A549 (cell line): ENCODE measurements around the gene TF. TPM values are rescaled to one million over a fixed set of nuclear protein-coding genes. Genes with fewer than 3 reads are reported as not detected.

Experiments
- ATAC-seq, 2 experiments: fragments of 200-7000 bp in 1 of 2; fragments of >200 bp in 1 of 2; cut with Nextera tagmentation in 1 of 2; cut with Tn5 transposase in 1 of 2; 3 replicates each; pipeline versions ENCODE4 v1.8.0 to v1.9.1; 2018 to 2020; ENCODE audit warnings: mild to moderate bottlenecking in 1 of 2, moderate library complexity in 1 of 2
- CTCF ChIA-PET: fragments of 300-600 bp; sonication (Branson Sonifier 250); formaldehyde crosslinking; extraction: SDS; loops from one replicate; lab custom pipeline; 2021; ENCODE audit warnings: antibody characterized with exemption, inconsistent platforms; lab: Yijun Ruan, JAX
- POLR2A ChIA-PET: fragments of 350-600 bp; formaldehyde crosslinking; extraction: SDS; loops from one replicate; lab custom pipeline; 2021; ENCODE audit warnings: antibody characterized with exemption, inconsistent platforms; lab: Yijun Ruan, JAX
- DNase-seq, 2 experiments: peaks; one replicate each; pipeline versions ENCODE4 v3.0.0 to v3.0.0-alpha.2; 2011 to 2016; ENCODE audit warnings: low read depth in 1 of 2, low spot score in 1 of 2
- FAIRE-seq: peaks from 2 replicates; lab custom pipeline; 2011; peaks lifted over from hg19 to GRCh38; lab: Jason Lieb, UNC
- H3K27ac ChIP-seq, 2 experiments: fragments of >200 bp; sonication (Bioruptor Twin); formaldehyde crosslinking; 3 replicates each; pipeline ENCODE4 v1.5.1; 2016 to 2017
- H3K4me1 ChIP-seq: fragments of >200 bp; sonication (Bioruptor Twin); formaldehyde crosslinking; 3 replicates; pipeline ENCODE4 v1.6.1; 2016
- H3K4me2 ChIP-seq: fragments of >200 bp; sonication (Bioruptor Twin); formaldehyde crosslinking; 3 replicates; pipeline ENCODE4 v1.6.1; 2016
- H3K4me3 ChIP-seq: fragments of >200 bp; sonication (Bioruptor Twin); formaldehyde crosslinking; 3 replicates; pipeline ENCODE4 v1.5.1; 2016
- H3K9me3 ChIP-seq: fragments of >200 bp; sonication (Bioruptor Twin); formaldehyde crosslinking; 3 replicates; pipeline ENCODE4 v1.6.1; 2016
- ATOH8 ChIP-seq: fragments of 250-450 bp; sonication (Bioruptor Pico); IDR thresholded peaks from 2 replicates; pipeline ENCODE4 v1.5.0; 2020; ENCODE audit warnings: low read depth, mild to moderate bottlenecking, moderate library complexity
- CBX8 ChIP-seq: fragments of 200-600 bp; sonication (generic); IDR thresholded peaks from 2 replicates; pipeline ENCODE4 v1.6.1; 2016
- CEBPB ChIP-seq, 2 experiments: fragments of >200 bp in 1 of 2; sonication (Bioruptor Twin) in 1 of 2; formaldehyde crosslinking in 1 of 2; IDR thresholded peaks; 2 replicates each; pipeline ENCODE4 v1.6.1; 2012 to 2016
- E2F6 ChIP-seq: IDR thresholded peaks from 2 replicates; pipeline ENCODE4 v1.6.1; 2012; ENCODE audit warnings: low read depth, borderline replicate concordance
- EHF ChIP-seq: fragments of 250-450 bp; sonication (Bioruptor Pico); IDR thresholded peaks from 2 replicates; pipeline ENCODE4 v1.5.0; 2020; ENCODE audit warnings: mild to moderate bottlenecking
- EHMT2 ChIP-seq: fragments of 200-600 bp; sonication (generic); IDR thresholded peaks from 2 replicates; pipeline ENCODE4 v1.6.1; 2016; ENCODE audit warnings: antibody characterized with exemption, low read depth, mild to moderate bottlenecking, moderate library complexity
- ELK1 ChIP-seq: fragments of 150-350 bp; IDR thresholded peaks from 2 replicates; pipeline ENCODE4 v1.6.1; 2014; ENCODE audit warnings: low read depth, mild to moderate bottlenecking, low read length
- FOSB ChIP-seq: fragments of 250-450 bp; sonication (Bioruptor Pico); IDR thresholded peaks from 2 replicates; pipeline ENCODE4 v1.5.0; 2020; ENCODE audit warnings: mild to moderate bottlenecking, moderate library complexity
- FOSL2 ChIP-seq, 2 experiments: fragments of 450-650 bp in 1 of 2; fragments of >200 bp in 1 of 2; sonication (Bioruptor Twin) in 1 of 2; formaldehyde crosslinking; IDR thresholded peaks; 2 replicates each; pipeline versions ENCODE4 v1.5.0 to v1.6.1; 2016 to 2020; ENCODE audit warnings: mild to moderate bottlenecking in 1 of 2, moderate library complexity in 1 of 2
- GATA3 ChIP-seq: IDR thresholded peaks from 2 replicates; pipeline ENCODE4 v1.6.1; 2012; ENCODE audit warnings: borderline replicate concordance
- HDAC2 ChIP-seq: fragments of 200-600 bp; sonication (generic); IDR thresholded peaks from 2 replicates; pipeline ENCODE4 v1.6.1; 2016
- HES2 ChIP-seq: fragments of >200 bp; sonication (Bioruptor Twin); formaldehyde crosslinking; IDR thresholded peaks from 2 replicates; pipeline ENCODE4 v1.6.1; 2016
- HEYL ChIP-seq: fragments of 250-450 bp; sonication (Bioruptor Pico); IDR thresholded peaks from 2 replicates; pipeline ENCODE4 v1.8.0; 2021; ENCODE audit warnings: mild to moderate bottlenecking, moderate library complexity
- HOXB13 ChIP-seq: fragments of 250-450 bp; sonication (Bioruptor Pico); IDR thresholded peaks from 2 replicates; pipeline ENCODE4 v1.5.0; 2020; ENCODE audit warnings: low read depth, mild to moderate bottlenecking, moderate library complexity
- HOXB5 ChIP-seq: fragments of 250-450 bp; sonication (Bioruptor Pico); IDR thresholded peaks from 2 replicates; pipeline ENCODE4 v1.5.0; 2020; ENCODE audit warnings: mild to moderate bottlenecking, moderate library complexity
- JUNB ChIP-seq: fragments of >200 bp; sonication (Bioruptor Twin); formaldehyde crosslinking; IDR thresholded peaks from 2 replicates; pipeline ENCODE4 v1.6.1; 2016
- KDM1A ChIP-seq: fragments of 200-600 bp; sonication (generic); IDR thresholded peaks from 2 replicates; pipeline ENCODE4 v1.6.1; 2016; ENCODE audit warnings: low read depth, mild to moderate bottlenecking
- MAFK ChIP-seq: fragments of 450-650 bp; IDR thresholded peaks from 2 replicates; pipeline ENCODE4 v1.6.1; 2014; ENCODE audit not compliant: partially characterized antibody
- MAZ ChIP-seq: fragments of 150-350 bp; IDR thresholded peaks from 2 replicates; pipeline ENCODE4 v1.6.1; 2014; ENCODE audit warnings: antibody characterized with exemption, low read depth, low read length, borderline replicate concordance
- MYC ChIP-seq: IDR thresholded peaks from 2 replicates; pipeline ENCODE4 v1.6.1; 2012; ENCODE audit warnings: mild to moderate bottlenecking, inconsistent platforms, low read length, improper control_type of control experiment, borderline replicate concordance
- RAD21 ChIP-seq, 2 experiments: fragments of >200 bp in 1 of 2; sonication (Bioruptor Twin) in 1 of 2; formaldehyde crosslinking in 1 of 2; IDR thresholded peaks in 1 of 2; conservative IDR thresholded peaks in 1 of 2; 2 replicates in 1 of 2; 3 replicates in 1 of 2; pipeline ENCODE4 v1.6.1; 2012 to 2018; ENCODE audit warnings: inconsistent platforms in 1 of 2
- REST ChIP-seq: fragments of 200-600 bp; sonication (generic); IDR thresholded peaks from 2 replicates; pipeline ENCODE4 v1.6.1; 2016; ENCODE audit warnings: antibody characterized with exemption, mild to moderate bottlenecking, moderate library complexity
- SREBF2 ChIP-seq: fragments of 450-650 bp; IDR thresholded peaks from 2 replicates; pipeline ENCODE4 v1.6.1; 2014; ENCODE audit warnings: mild to moderate bottlenecking, moderate library complexity
- USF2 ChIP-seq: fragments of 450-650 bp; IDR thresholded peaks from 2 replicates; pipeline ENCODE4 v1.6.1; 2014; ENCODE audit warnings: antibody characterized with exemption
- ZC3H11A ChIP-seq: fragments of 450-650 bp; IDR thresholded peaks from 2 replicates; pipeline ENCODE4 v1.6.1; 2014; ENCODE audit warnings: antibody characterized with exemption, mild to moderate bottlenecking
- ZNF302 ChIP-seq: fragments of 250-450 bp; sonication (Bioruptor Pico); IDR thresholded peaks from 2 replicates; pipeline ENCODE4 v1.9.0; 2021; ENCODE audit warnings: inconsistent platforms, mild to moderate bottlenecking, moderate library complexity
- WGBS: methylation state at CpG from one replicate; pipeline ENCODE4 v1.1.6; 2017; ENCODE audit errors: missing lambda C conversion rate; 5-methylcytosine and 5-hydroxymethylcytosine counted together
- polyA plus RNA-seq, 4 experiments: library from polyadenylated mRNA; depleted of rRNA in 3 of 4; stranded (reverse); fragments of >200 nt; fragmentation: RNase III in 1 of 4; extraction: RNeasy Plus Mini Kit Qiagen cat#74134 plus additional on column Dnase treatment in 1 of 4; gene quantifications; 2 replicates in 3 of 4; 3 replicates in 1 of 4; pipeline ENCODE4 v1.2.3, GENCODE V29; 2011 to 2017

Gene TF
- polyA plus RNA-seq, 2 of the 4 experiments (the other 2 are of a cell fraction) = 0.53 to 10.5 TPM

GRCh38 chr3:133821767-133822638, 75.8 kb downstream of the TF start:
- TF ChIP-seq ZNF302 (no peak), HOXB5 (no peak), KDM1A (no peak), RAD21 (conservative IDR thresholded peaks at IDR 0.05 in 1 of 2, IDR thresholded peaks at IDR 0.05 in 1 of 2) (no peak), ELK1 (no peak), SREBF2 (no peak), REST (no peak), EHF (CRISPR knock-in tag) (no peak), CBX8 (no peak), JUNB (no peak), ATOH8 (CRISPR knock-in tag) (no peak), ZC3H11A (no peak), HEYL (no peak), MAZ (no peak), MYC (no peak), E2F6 (no peak), FOSB (CRISPR knock-in tag) (no peak), MAFK (no peak)
- Histone ChIP-seq H3K4me2 (no peak overlapping the region), H3K27ac (no peak overlapping the region), H3K4me3 (no peak overlapping the region), H3K4me1 (no peaks in the 10 kb centered on the region), H3K9me3 (no peaks in the 10 kb centered on the region)
- no peak for DNase-seq
- FAIRE-seq = no peak
- CTCF ChIA-PET = interaction anchor here (1.0 kb wide), 1 partner anchor 106 kb away, joined by 3 read pairs; no protein-coding TSS in a partner anchor
- 92% methylated on average over 8 of the region's 8 CpGs for WGBS
- no peak for ATAC-seq
- POLR2A ChIA-PET = no interaction called here

GRCh38 chr3:133824961-133825485, 78.8 kb downstream of the TF start:
- no peaks in the 10 kb centered on the region for H3K9me3 ChIP-seq
- H3K27ac ChIP-seq = no peak overlapping the region
- no peak overlapping the region for H3K4me2 ChIP-seq
- ATAC-seq = no peak
- WGBS = 95% methylated on average over 8 of the region's 8 CpGs
- FAIRE-seq = no peak
- DNase-seq = no peak
- no peaks in the 10 kb centered on the region for H3K4me1 ChIP-seq
- H3K4me3 ChIP-seq = no peak overlapping the region
- CTCF ChIA-PET = no interaction called here
- POLR2A ChIA-PET = no interaction called here
- TF ChIP-seq EHMT2 = no peak
- no peak for TF ChIP-seq ELK1
- TF ChIP-seq USF2 = no peak
- TF ChIP-seq GATA3 = no peak
- TF ChIP-seq EHF (CRISPR knock-in tag) = no peak
- no peak for TF ChIP-seq KDM1A
- no peak for TF ChIP-seq ATOH8 (CRISPR knock-in tag)
- no peak for TF ChIP-seq HDAC2
- TF ChIP-seq HES2 = no peak
- TF ChIP-seq CEBPB (IDR thresholded peaks at IDR 0.05) = no peak
- no peak for TF ChIP-seq FOSL2 (IDR thresholded peaks at IDR 0.05)
- TF ChIP-seq FOSL2 (CRISPR knock-in tag; IDR thresholded peaks at IDR 0.05) = no peak
- no peak for TF ChIP-seq HOXB13 (CRISPR knock-in tag)
